ENCODE measurements around the gene BRF1. TPM values are rescaled to one million over a fixed set of nuclear protein-coding genes. Genes with fewer than 3 reads are reported as not detected.
A peak's percentile ranks its signal among the peaks of the same experiment; 100 is the strongest.

Gene BRF1
- total and polyA plus RNA-seq, 2 donors, result 14.7 to 29.8 TPM

DNA sequence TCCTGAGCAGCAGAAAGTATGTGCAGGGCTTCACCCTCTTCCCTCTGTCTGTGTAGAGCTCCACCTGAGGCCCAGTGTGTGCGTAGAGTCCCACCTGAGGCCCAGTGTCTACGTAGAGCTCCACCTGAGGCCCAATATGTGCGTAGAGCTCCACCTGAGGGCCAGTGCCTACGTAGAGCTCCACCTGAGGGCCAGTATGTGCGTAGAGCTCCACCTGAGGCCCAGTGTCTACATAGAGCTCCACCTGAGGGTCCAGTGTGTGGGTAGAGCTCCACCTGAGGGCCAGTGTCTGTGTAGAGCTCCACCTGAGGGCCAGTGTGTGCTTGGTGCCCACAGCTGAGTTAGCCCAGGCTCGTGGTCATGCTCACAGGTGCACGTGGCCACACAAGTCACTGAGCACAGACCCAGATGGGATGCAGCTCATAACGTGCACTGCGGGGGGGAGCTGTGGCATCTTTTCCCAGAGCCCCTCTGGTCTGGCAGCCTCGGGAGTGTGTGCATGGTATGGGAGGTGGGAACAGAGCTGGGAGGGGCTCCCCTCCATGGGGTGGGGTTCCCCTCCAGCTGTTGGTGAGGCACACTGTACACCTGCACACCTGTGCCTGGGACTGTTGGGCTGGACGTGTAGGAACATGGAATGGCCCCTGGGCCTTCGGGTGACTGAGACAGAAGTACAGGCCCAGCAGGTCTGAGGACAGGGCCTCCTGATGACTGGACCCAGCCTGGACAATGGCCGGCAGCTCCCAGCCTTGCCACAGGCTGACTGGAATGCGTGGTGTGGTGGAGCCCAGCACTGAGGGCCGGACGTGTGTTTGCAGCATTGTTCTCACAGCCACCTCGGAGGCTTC is 33.8 kb upstream of the BRF1 start:
- H3K27ac ChIP-seq (ENCODE audit: low read depth in 1 of 2, low read length in 1 of 2), result no peak overlapping the region

DNA sequence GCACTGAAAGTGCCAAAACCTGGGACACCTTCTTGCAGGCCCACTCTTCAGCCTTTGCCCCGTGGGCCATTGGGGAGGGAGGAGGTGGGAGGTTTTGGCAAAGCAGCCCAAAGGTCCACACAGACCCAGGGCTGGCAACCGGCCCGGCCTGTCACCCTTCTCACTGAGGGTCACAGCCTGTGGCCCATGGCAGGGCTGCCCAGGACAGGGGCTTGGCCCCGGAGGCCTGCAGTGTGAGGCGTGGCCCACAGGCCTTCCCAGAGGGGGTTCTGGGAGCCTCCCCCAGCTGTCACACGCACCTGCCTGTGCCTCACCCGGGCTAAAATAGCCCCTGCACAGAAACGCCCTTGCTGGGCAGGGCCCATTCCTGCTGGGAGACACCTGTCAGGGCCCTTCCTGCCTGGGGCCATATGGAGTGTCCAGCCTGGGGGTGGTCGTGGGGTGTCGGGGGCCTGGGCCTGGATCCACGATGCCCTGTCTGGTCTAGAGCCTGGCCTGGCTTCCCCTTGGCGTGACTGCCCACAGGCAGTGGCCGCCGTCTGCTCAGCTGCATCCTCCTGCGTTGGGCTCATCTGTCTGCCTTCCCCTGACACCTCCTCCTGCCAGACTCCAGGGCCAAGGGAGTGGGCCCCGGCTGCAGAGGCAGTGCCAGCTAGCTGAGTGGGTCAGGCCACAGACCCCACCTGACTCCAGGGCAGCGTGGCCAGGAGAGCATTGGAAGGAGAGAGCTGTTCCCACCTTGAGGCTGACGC is 33.0 kb upstream of the BRF1 start:
- peaks cover 0 to 16% of the 10 kb centered on the region in 2 donors for H3K4me1 ChIP-seq (ENCODE audit: control insufficient read depth in 2 of 2, insufficient read depth in 2 of 2, low read length in 2 of 2)
- 96% methylated on average over 18 of the region's 18 CpGs for WGBS
- no peak overlapping the region for H3K4me3 ChIP-seq (ENCODE audit: low read length in 2 of 2)
- peaks cover 0 to 3% of the 10 kb centered on the region in 2 donors for H3K36me3 ChIP-seq (ENCODE audit: control insufficient read depth in 2 of 2, insufficient read depth in 2 of 2, low read length in 1 of 2)
- no peak for DNase-seq (ENCODE audit: low read depth in 6 of 9, low spot score in 9 of 9)
- H3K27ac ChIP-seq (ENCODE audit: low read depth in 1 of 2, low read length in 1 of 2), result no peak overlapping the region
- H3K9me3 ChIP-seq (ENCODE audit: control insufficient read depth in 2 of 2, insufficient read depth in 1 of 2, low read length in 1 of 2), result peaks cover 1 to 19% of the 10 kb centered on the region in 2 donors
- no peaks in the 10 kb centered on the region for H3K27me3 ChIP-seq (ENCODE audit: control insufficient read depth in 2 of 2, insufficient read depth in 1 of 2, low read length in 1 of 2)

More for the DNA sequence above, 33.8 kb upstream of the BRF1 start:
- no peaks in the 10 kb centered on the region for H3K27me3 ChIP-seq (ENCODE audit: control insufficient read depth in 2 of 2, insufficient read depth in 1 of 2, low read length in 1 of 2)
- peaks cover 0 to 3% of the 10 kb centered on the region in 2 donors for H3K36me3 ChIP-seq (ENCODE audit: control insufficient read depth in 2 of 2, insufficient read depth in 2 of 2, low read length in 1 of 2)
- WGBS, result 92% methylated on average over 17 of the region's 17 CpGs
- no peak for DNase-seq (ENCODE audit: low read depth in 6 of 9, low spot score in 9 of 9)
- H3K4me3 ChIP-seq (ENCODE audit: low read length in 2 of 2), result no peak overlapping the region
- peaks cover 1 to 19% of the 10 kb centered on the region in 2 donors for H3K9me3 ChIP-seq (ENCODE audit: control insufficient read depth in 2 of 2, insufficient read depth in 1 of 2, low read length in 1 of 2)
- H3K4me1 ChIP-seq (ENCODE audit: control insufficient read depth in 2 of 2, insufficient read depth in 2 of 2, low read length in 2 of 2), result peaks cover 0 to 16% of the 10 kb centered on the region in 2 donors

DNA sequence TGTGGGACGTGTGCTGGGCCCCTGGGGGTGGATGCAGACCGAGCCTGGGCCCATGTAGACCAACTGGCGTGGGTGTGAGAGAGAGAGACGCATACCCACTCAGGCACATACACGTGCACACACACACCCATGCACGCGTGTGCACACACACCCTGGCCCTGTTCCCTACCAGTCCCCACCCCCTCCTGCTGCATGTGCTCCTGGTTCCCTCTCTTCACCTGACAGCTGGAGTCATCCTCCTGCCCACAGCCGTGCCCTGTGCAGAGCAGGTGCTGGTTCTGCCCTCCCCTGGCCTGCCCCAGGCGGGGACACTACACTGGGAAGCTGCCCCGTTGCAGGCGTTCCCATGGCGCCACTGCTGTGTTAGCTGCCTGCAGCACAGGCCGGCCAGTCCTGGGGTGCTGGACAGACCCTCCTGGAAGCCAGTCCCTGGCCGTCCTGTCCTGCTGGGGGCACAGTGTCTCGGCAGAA is 32.3 kb upstream of the BRF1 start:
- H3K27me3 ChIP-seq (ENCODE audit: control insufficient read depth in 2 of 2, insufficient read depth in 1 of 2, low read length in 1 of 2), result no peaks in the 10 kb centered on the region
- H3K4me1 ChIP-seq (ENCODE audit: control insufficient read depth in 2 of 2, insufficient read depth in 2 of 2, low read length in 2 of 2), result peaks cover 0 to 16% of the 10 kb centered on the region in 2 donors
- peaks cover 0 to 3% of the 10 kb centered on the region in 2 donors for H3K36me3 ChIP-seq (ENCODE audit: control insufficient read depth in 2 of 2, insufficient read depth in 2 of 2, low read length in 1 of 2)
- peaks cover 1 to 19% of the 10 kb centered on the region in 2 donors for H3K9me3 ChIP-seq (ENCODE audit: control insufficient read depth in 2 of 2, insufficient read depth in 1 of 2, low read length in 1 of 2)
- H3K4me3 ChIP-seq (ENCODE audit: low read length in 2 of 2), result no peak overlapping the region
- no peak overlapping the region for H3K27ac ChIP-seq (ENCODE audit: low read depth in 1 of 2, low read length in 1 of 2)
- DNase-seq (ENCODE audit: low read depth in 6 of 9, low spot score in 9 of 9), result no peak
- WGBS, result 84% methylated on average over 15 of the region's 15 CpGs

DNA sequence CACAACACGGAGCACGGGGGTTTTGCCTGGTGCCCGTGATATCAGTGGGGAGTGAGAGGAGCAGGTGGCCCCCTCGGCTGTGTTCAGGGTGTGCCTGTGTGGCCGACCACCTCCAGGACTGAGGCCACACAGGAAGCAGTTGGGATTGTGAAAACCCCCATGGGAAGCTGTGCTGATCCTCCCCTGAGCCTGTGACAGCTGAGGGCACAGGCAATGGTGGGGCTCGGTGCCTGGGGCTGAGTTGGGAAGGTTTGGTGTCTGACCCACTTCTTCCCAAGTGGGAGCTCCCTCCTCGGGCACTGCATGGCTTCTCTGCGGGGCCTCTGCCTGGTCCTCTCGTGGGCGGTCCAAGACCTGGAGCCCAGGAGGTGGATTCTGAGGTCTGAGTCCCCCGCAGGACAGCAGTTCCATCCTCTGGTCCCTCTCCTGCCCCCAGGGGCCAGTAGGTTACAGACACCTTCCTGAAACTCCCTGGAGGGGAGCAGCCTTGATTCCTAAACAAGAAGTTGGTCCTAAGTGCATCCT is 31.6 kb upstream of the BRF1 start:
- H3K9me3 ChIP-seq (ENCODE audit: control insufficient read depth in 2 of 2, insufficient read depth in 1 of 2, low read length in 1 of 2), result peaks cover 1 to 19% of the 10 kb centered on the region in 2 donors
- no peak for DNase-seq (ENCODE audit: low read depth in 6 of 9, low spot score in 9 of 9)
- no peak overlapping the region for H3K27ac ChIP-seq (ENCODE audit: low read depth in 1 of 2, low read length in 1 of 2)
- no peaks in the 10 kb centered on the region for H3K27me3 ChIP-seq (ENCODE audit: control insufficient read depth in 2 of 2, insufficient read depth in 1 of 2, low read length in 1 of 2)
- peaks cover 0 to 3% of the 10 kb centered on the region in 2 donors for H3K36me3 ChIP-seq (ENCODE audit: control insufficient read depth in 2 of 2, insufficient read depth in 2 of 2, low read length in 1 of 2)
- WGBS, result 55% methylated on average over 11 of the region's 11 CpGs
- H3K4me1 ChIP-seq (ENCODE audit: control insufficient read depth in 2 of 2, insufficient read depth in 2 of 2, low read length in 2 of 2), result peaks cover 0 to 16% of the 10 kb centered on the region in 2 donors
- no peak overlapping the region for H3K4me3 ChIP-seq (ENCODE audit: low read length in 2 of 2)

DNA sequence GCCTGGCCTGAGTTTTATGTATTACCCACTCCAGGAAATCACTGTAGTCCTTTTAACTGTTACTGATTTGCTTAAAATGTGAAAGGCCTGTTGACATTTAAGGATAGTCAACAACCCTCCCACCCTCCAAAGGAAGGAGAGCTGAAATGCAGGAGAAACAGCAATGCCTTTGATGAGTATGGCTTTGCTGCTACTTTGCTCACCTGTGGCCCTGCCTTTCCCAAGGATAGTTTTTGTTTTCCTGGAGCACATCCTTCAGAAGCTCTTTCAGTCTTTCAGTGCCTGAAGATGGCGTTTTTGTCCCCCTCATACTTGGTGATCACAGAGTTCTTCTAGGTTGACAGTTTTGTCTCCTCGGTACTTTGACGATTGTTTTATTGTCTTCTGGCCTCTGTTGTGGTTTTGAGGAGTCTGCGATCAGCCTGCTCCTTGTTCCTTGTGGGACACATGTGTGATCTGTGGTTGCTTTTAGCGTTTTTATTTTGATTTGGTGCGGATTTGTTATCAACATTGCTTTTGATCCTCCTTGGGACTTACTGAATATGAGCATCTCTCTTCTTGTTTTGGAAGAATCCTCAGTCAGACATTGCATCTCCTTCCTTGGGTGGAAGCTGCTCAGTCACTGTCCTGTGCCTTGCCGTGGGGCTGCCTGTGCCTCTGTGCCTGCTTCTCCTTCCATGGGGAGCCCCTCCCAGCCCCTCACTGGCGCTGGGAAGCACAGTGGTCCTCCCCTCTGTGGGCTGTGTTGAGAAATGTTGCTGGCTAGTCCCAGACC is 31.0 kb upstream of the BRF1 start:
- Histone ChIP-seq H3K36me3 (ENCODE audit: control insufficient read depth in 2 of 2, insufficient read depth in 2 of 2, low read length in 1 of 2) (peaks cover 0 to 3% of the 10 kb centered on the region in 2 donors), H3K9me3 (ENCODE audit: control insufficient read depth in 2 of 2, insufficient read depth in 1 of 2, low read length in 1 of 2) (peaks cover 1 to 18% of the 10 kb centered on the region in 2 donors), H3K27me3 (ENCODE audit: control insufficient read depth in 2 of 2, insufficient read depth in 1 of 2, low read length in 1 of 2) (no peaks in the 10 kb centered on the region), H3K4me3 (ENCODE audit: low read length in 2 of 2) (no peak overlapping the region), H3K4me1 (ENCODE audit: control insufficient read depth in 2 of 2, insufficient read depth in 2 of 2, low read length in 2 of 2) (peaks cover 0 to 16% of the 10 kb centered on the region in 2 donors), H3K27ac (ENCODE audit: low read depth in 1 of 2, low read length in 1 of 2) (no peak overlapping the region)
- peak in 1 of 9 donors; percentile 34 for DNase-seq (ENCODE audit: low read depth in 6 of 9, low spot score in 9 of 9)
- 29% methylated on average over 8 of the region's 8 CpGs for WGBS

DNA sequence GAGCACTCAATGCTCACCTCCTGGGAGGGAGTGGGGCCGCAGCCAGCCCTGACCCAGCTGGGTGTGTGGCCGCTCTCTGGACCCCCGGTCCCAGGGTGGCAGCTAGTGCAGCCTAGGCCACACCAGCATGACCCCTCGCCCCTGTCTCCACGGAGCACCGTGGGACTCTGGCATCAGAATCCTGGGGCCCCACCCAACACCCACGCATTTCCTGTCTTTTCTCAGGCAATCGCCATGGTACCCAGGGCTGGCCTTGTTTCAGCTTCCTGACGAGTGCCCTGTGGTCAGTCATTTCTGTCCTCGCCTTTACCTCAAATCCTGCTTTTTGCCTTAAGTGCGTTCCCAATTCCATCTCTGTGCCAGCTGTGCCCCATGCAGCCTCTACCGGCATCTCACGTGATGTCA is 29.7 kb upstream of the BRF1 start:
- H3K4me3 ChIP-seq (ENCODE audit: low read length in 2 of 2), result no peak overlapping the region
- peaks cover 0 to 16% of the 10 kb centered on the region in 2 donors for H3K4me1 ChIP-seq (ENCODE audit: control insufficient read depth in 2 of 2, insufficient read depth in 2 of 2, low read length in 2 of 2)
- no peak overlapping the region for H3K27ac ChIP-seq (ENCODE audit: low read depth in 1 of 2, low read length in 1 of 2)
- WGBS, result 82% methylated on average over 13 of the region's 13 CpGs
- DNase-seq (ENCODE audit: low read depth in 6 of 9, low spot score in 9 of 9), result no peak
- no peaks in the 10 kb centered on the region for H3K27me3 ChIP-seq (ENCODE audit: control insufficient read depth in 2 of 2, insufficient read depth in 1 of 2, low read length in 1 of 2)
- H3K36me3 ChIP-seq (ENCODE audit: control insufficient read depth in 2 of 2, insufficient read depth in 2 of 2, low read length in 1 of 2), result peaks cover 0 to 3% of the 10 kb centered on the region in 2 donors
- peaks cover 1 to 15% of the 10 kb centered on the region in 2 donors for H3K9me3 ChIP-seq (ENCODE audit: control insufficient read depth in 2 of 2, insufficient read depth in 1 of 2, low read length in 1 of 2)

DNA sequence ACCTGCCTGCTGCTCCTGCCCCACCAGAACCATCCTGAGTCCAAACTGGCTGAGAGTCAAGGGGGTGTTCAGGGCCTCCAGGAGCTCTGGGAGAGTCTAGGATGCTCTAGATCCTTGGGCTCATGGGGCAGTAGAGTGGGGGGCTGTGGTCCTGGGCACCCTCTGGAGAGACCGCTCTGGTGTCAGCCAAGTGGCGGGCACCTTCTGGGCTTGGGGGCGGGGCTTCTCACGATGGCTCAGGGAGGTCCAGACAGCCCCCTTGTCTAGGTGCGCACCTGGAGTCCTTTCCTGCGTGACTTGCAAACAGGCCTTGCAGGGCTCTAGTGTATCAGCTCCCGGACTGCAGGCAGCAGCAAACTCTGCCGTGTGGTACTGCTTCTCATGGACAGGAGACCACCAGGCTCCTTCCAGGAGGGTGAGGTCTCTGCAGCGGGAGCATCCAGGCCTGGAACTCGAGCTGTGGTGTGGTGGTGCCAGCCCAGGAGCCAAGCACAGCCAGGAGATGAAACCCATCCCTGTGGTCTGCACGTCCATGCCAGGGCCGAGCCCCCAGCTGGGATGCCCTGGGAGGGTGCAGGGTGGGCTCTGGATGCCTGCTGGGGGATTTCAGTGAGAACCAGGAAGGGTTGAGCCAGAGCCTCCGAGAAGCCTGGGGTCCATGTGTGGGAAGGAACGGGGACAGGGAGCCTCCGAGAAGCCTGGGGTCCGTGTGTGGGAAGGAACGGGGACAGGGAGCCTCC is 28.8 kb upstream of the BRF1 start:
- no peak overlapping the region for H3K27ac ChIP-seq (ENCODE audit: low read depth in 1 of 2, low read length in 1 of 2)
- H3K36me3 ChIP-seq (ENCODE audit: control insufficient read depth in 2 of 2, insufficient read depth in 2 of 2, low read length in 1 of 2), result no peaks in the 10 kb centered on the region
- peaks cover 1 to 15% of the 10 kb centered on the region in 2 donors for H3K9me3 ChIP-seq (ENCODE audit: control insufficient read depth in 2 of 2, insufficient read depth in 1 of 2, low read length in 1 of 2)
- H3K4me1 ChIP-seq (ENCODE audit: control insufficient read depth in 2 of 2, insufficient read depth in 2 of 2, low read length in 2 of 2), result peaks cover 0 to 16% of the 10 kb centered on the region in 2 donors
- no peak for DNase-seq (ENCODE audit: low read depth in 6 of 9, low spot score in 9 of 9)
- no peaks in the 10 kb centered on the region for H3K27me3 ChIP-seq (ENCODE audit: control insufficient read depth in 2 of 2, insufficient read depth in 1 of 2, low read length in 1 of 2)
- 97% methylated on average over 17 of the region's 17 CpGs for WGBS
- H3K4me3 ChIP-seq (ENCODE audit: low read length in 2 of 2), result no peak overlapping the region

All from thymus (tissue), 11 donors.